Liver (tissue), 9 donors: Measurements from ENCODE around the gene IL1RN. TPM values are rescaled to one million over a fixed set of nuclear protein-coding genes. Genes with fewer than 3 reads are reported as not detected.

Experiments used
- DNase-seq: peaks from one replicate; pipeline ENCODE4 v3.0.0-alpha.2; 2017; ENCODE audit warnings: low spot score
- H3K27ac ChIP-seq, 2 donors: one replicate each; pipeline ENCODE4 v1.7.0; 2013; ENCODE audit warnings: inconsistent platforms in 2 of 2, low read length in 2 of 2, control low read depth in 1 of 2, low read depth in 1 of 2, mild to moderate bottlenecking in 1 of 2
- H3K27me3 ChIP-seq, 4 donors: one replicate each; pipeline versions ENCODE4 v1.6.1 to v1.7.0; 2013; ENCODE audit warnings: low read length in 3 of 4, inconsistent platforms in 1 of 4, mild to moderate bottlenecking in 1 of 4, moderate library complexity in 1 of 4; ENCODE audit not compliant: control insufficient read depth in 4 of 4, insufficient read depth in 4 of 4
- H3K36me3 ChIP-seq, 4 donors: one replicate each; pipeline versions ENCODE4 v1.6.1 to v1.7.0; 2013; ENCODE audit warnings: low read length in 3 of 4, mild to moderate bottlenecking in 3 of 4, low read depth in 1 of 4, moderate library complexity in 1 of 4; ENCODE audit not compliant: control insufficient read depth in 4 of 4, insufficient read depth in 3 of 4
- H3K4me1 ChIP-seq, 4 donors: one replicate each; pipeline versions ENCODE4 v1.6.1 to v1.7.0; 2013; ENCODE audit warnings: low read length in 3 of 4, mild to moderate bottlenecking in 3 of 4, moderate library complexity in 1 of 4; ENCODE audit not compliant: control insufficient read depth in 4 of 4, insufficient read depth in 4 of 4
- H3K4me3 ChIP-seq, 3 donors: one replicate each; pipeline versions ENCODE4 v1.6.1 to v1.7.0; 2013; ENCODE audit warnings: low read length in 3 of 3, control low read depth in 1 of 3, low read depth in 1 of 3, mild to moderate bottlenecking in 1 of 3
- H3K9ac ChIP-seq, 2 donors: one replicate each; pipeline ENCODE4 v1.7.0; 2013; ENCODE audit warnings: low read length in 2 of 2, mild to moderate bottlenecking in 2 of 2, moderate library complexity in 2 of 2, control low read depth in 1 of 2, low read depth in 1 of 2
- H3K9me3 ChIP-seq, 4 donors: one replicate each; pipeline versions ENCODE4 v1.6.1 to v1.7.0; 2013; ENCODE audit warnings: low read length in 3 of 4; ENCODE audit not compliant: control insufficient read depth in 4 of 4
- EGR1 ChIP-seq, 2 donors: IDR thresholded peaks; 2 replicates each; pipeline ENCODE4 v1.6.1; 2016 to 2018; ENCODE audit warnings: antibody characterized with exemption in 2 of 2, low read depth in 2 of 2
- FOXA1 ChIP-seq: IDR thresholded peaks from 2 replicates; pipeline ENCODE4 v1.6.1; 2016; ENCODE audit warnings: antibody characterized with exemption
- FOXA2 ChIP-seq: IDR thresholded peaks from 2 replicates; pipeline ENCODE4 v1.6.1; 2016; ENCODE audit warnings: antibody characterized with exemption
- GABPA ChIP-seq, 2 donors: IDR thresholded peaks in 1 of 2; conservative IDR thresholded peaks in 1 of 2; 2 replicates each; pipeline ENCODE4 v1.6.1; 2016; ENCODE audit warnings: antibody characterized with exemption in 2 of 2, mild to moderate bottlenecking in 1 of 2, moderate library complexity in 1 of 2
- HNF4A ChIP-seq, 2 donors: conservative IDR thresholded peaks; 2 replicates each; pipeline ENCODE4 v1.6.1; 2016; ENCODE audit warnings: antibody characterized with exemption in 2 of 2, mild to moderate bottlenecking in 2 of 2
- JUND ChIP-seq, 2 donors: IDR thresholded peaks; 2 replicates each; pipeline ENCODE4 v1.6.1; 2016; ENCODE audit warnings: antibody characterized with exemption in 2 of 2
- NR2F2 ChIP-seq: IDR thresholded peaks from 2 replicates; pipeline ENCODE4 v1.6.1; 2016; ENCODE audit warnings: antibody characterized with exemption
- RAD21 ChIP-seq, 2 donors: IDR thresholded peaks; 2 replicates each; pipeline ENCODE4 v1.6.1; 2016; ENCODE audit warnings: antibody characterized with exemption in 2 of 2, mild to moderate bottlenecking in 2 of 2
- RXRA ChIP-seq, 2 donors: IDR thresholded peaks; 2 replicates each; pipeline ENCODE4 v1.6.1; 2017 to 2018; ENCODE audit warnings: antibody characterized with exemption in 2 of 2, mild to moderate bottlenecking in 1 of 2
- TAF1 ChIP-seq: conservative IDR thresholded peaks from 2 replicates; pipeline ENCODE4 v1.6.1; 2016; ENCODE audit warnings: antibody characterized with exemption, mild to moderate bottlenecking
- YY1 ChIP-seq: IDR thresholded peaks from 2 replicates; pipeline ENCODE4 v1.6.1; 2016; ENCODE audit warnings: antibody characterized with exemption, mild to moderate bottlenecking
- WGBS: extraction: QIAGEN DNeasy Blood & Tissue Kit; methylation state at CpG from one replicate; pipeline ENCODE4 v1.1.7; 2013; 5-methylcytosine and 5-hydroxymethylcytosine counted together
- polyA plus RNA-seq, 2 donors: library from polyadenylated mRNA; stranded (reverse) in 1 of 2; unstranded in 1 of 2; fragments of 200-250 nt in 1 of 2; fragments of >200 nt in 1 of 2; fragmentation: Nextera tagmentation in 1 of 2; extraction: Ambion mirVana in 1 of 2; gene quantifications; one replicate each; pipeline versions ENCODE4 v1.2.1 to v1.2.3, GENCODE V29; 2013 to 2015
- total RNA-seq, 2 donors: library from RNA; depleted of rRNA; stranded (reverse); fragments of >200 nt; gene quantifications; one replicate each; pipeline ENCODE4 v1.2.3, GENCODE V29; 2014
- TF ChIP-seq, protein P1 (sequence below): IDR thresholded peaks from 2 replicates; pipeline ENCODE4 v1.6.1; 2016; ENCODE audit warnings: antibody characterized with exemption
- TF ChIP-seq, protein P2 (sequence below): fragments of 150-350 bp; IDR thresholded peaks from 2 replicates; pipeline ENCODE4 v1.5.1; 2017; ENCODE audit warnings: improper control_type of control experiment, low read depth, low read length; ENCODE audit not compliant: missing input control
- TF ChIP-seq, protein P3 (sequence below): IDR thresholded peaks from 2 replicates; pipeline ENCODE4 v1.6.1; 2016; ENCODE audit warnings: antibody characterized with exemption
- TF ChIP-seq, protein P4 (sequence below): IDR thresholded peaks from 2 replicates; pipeline ENCODE4 v1.6.1; 2016; ENCODE audit warnings: antibody characterized with exemption, mild to moderate bottlenecking
- donor health status: healthy.
- donor health status: healthy.
- donor health status: healthy.
- donor health status: healthy.
- donor health status: healthy.

Gene IL1RN
- total and polyA plus RNA-seq, 4 donors, result 3.9 to 121 (median 25.8) TPM

DNA sequence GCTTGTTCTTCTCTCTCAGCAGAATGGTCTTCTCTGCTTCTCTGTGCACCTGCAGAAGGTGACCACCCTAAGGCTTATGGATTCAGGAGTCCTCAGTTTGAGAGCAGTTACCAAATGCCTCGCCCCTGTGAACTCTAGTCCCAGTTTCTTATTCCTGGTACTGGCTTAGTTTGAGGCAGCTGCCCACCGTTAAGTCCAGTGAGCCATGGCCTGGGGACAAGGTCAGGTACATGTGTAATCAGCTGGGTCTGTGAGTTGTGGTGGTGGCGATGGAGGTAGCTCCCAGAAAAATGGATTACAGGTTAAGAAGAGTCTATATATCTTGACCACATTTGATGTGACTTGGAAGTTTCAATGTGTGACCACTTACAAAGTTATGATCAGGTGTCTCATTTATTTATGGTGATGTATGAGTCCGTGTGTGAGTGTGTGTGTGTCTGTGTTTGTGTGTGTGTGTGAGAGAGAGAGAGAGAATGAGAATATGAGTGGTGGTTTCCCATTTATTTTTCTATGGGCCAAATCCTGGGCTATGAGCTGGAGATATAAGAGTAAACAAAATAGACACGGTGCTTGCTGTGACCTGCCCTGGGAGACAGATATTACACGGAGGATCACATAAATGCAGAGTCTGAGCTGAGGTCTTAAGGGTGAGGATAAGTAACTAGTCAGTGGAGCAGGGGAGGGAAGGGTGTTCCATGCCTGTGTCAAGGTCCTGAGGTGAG is 13.0 kb upstream of the IL1RN start:
- DNase-seq, result no peak
- no peak overlapping the region for H3K9ac ChIP-seq
- no peak overlapping the region for H3K27ac ChIP-seq
- H3K4me1 ChIP-seq, result peaks cover 0 to 10% (median 1%) of the 10 kb centered on the region in 4 donors
- no peaks in the 10 kb centered on the region for H3K27me3 ChIP-seq
- no peaks in the 10 kb centered on the region for H3K9me3 ChIP-seq
- no peaks in the 10 kb centered on the region for H3K36me3 ChIP-seq
- TF ChIP-seq, protein P1, sequence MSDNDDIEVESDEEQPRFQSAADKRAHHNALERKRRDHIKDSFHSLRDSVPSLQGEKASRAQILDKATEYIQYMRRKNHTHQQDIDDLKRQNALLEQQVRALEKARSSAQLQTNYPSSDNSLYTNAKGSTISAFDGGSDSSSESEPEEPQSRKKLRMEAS, result no peak
- TF ChIP-seq, protein P2, sequence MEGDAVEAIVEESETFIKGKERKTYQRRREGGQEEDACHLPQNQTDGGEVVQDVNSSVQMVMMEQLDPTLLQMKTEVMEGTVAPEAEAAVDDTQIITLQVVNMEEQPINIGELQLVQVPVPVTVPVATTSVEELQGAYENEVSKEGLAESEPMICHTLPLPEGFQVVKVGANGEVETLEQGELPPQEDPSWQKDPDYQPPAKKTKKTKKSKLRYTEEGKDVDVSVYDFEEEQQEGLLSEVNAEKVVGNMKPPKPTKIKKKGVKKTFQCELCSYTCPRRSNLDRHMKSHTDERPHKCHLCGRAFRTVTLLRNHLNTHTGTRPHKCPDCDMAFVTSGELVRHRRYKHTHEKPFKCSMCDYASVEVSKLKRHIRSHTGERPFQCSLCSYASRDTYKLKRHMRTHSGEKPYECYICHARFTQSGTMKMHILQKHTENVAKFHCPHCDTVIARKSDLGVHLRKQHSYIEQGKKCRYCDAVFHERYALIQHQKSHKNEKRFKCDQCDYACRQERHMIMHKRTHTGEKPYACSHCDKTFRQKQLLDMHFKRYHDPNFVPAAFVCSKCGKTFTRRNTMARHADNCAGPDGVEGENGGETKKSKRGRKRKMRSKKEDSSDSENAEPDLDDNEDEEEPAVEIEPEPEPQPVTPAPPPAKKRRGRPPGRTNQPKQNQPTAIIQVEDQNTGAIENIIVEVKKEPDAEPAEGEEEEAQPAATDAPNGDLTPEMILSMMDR, result no peak
- TF ChIP-seq TAF1 (no peak), FOXA2 (no peak), EGR1 (IDR thresholded peaks at IDR 0.05; ENCODE audit: low read depth in 2 of 2) (no peak), GABPA (IDR thresholded peaks at IDR 0.05 in 1 of 2, conservative IDR thresholded peaks at IDR 0.05 in 1 of 2) (no peak), JUND (IDR thresholded peaks at IDR 0.05) (no peak), RXRA (IDR thresholded peaks at IDR 0.05) (no peak), FOXA1 (no peak), NR2F2 (no peak), RAD21 (IDR thresholded peaks at IDR 0.05) (no peak), HNF4A (conservative IDR thresholded peaks at IDR 0.05) (no peak)
- TF ChIP-seq, protein P3, sequence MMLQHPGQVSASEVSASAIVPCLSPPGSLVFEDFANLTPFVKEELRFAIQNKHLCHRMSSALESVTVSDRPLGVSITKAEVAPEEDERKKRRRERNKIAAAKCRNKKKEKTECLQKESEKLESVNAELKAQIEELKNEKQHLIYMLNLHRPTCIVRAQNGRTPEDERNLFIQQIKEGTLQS, result no peak
- TF ChIP-seq, protein P4, sequence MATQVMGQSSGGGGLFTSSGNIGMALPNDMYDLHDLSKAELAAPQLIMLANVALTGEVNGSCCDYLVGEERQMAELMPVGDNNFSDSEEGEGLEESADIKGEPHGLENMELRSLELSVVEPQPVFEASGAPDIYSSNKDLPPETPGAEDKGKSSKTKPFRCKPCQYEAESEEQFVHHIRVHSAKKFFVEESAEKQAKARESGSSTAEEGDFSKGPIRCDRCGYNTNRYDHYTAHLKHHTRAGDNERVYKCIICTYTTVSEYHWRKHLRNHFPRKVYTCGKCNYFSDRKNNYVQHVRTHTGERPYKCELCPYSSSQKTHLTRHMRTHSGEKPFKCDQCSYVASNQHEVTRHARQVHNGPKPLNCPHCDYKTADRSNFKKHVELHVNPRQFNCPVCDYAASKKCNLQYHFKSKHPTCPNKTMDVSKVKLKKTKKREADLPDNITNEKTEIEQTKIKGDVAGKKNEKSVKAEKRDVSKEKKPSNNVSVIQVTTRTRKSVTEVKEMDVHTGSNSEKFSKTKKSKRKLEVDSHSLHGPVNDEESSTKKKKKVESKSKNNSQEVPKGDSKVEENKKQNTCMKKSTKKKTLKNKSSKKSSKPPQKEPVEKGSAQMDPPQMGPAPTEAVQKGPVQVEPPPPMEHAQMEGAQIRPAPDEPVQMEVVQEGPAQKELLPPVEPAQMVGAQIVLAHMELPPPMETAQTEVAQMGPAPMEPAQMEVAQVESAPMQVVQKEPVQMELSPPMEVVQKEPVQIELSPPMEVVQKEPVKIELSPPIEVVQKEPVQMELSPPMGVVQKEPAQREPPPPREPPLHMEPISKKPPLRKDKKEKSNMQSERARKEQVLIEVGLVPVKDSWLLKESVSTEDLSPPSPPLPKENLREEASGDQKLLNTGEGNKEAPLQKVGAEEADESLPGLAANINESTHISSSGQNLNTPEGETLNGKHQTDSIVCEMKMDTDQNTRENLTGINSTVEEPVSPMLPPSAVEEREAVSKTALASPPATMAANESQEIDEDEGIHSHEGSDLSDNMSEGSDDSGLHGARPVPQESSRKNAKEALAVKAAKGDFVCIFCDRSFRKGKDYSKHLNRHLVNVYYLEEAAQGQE, result no peak
- H3K4me3 ChIP-seq, result no peak overlapping the region
- WGBS, result 73% methylated on average over 6 of the region's 6 CpGs

DNA sequence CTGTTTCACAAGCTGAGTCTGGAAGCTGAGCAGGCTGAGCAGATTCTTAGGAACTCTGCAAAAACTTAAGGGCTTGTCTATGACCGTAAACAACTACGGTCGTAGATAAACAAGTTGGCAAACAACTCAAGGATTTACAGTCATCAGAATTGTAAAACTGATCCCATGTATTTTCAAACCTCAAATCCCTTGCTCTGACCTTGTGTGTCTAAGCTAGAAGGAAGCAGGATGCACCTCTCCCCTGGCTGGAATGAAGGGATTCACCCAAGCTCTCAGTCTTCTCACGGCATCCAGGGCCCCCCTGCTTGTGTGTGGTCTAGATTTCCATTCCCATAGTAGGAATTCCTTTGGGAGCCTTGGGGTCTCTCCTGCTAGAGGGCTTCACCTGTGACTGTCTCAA is 12.4 kb upstream of the IL1RN start:
- Histone ChIP-seq H3K27ac (no peak overlapping the region), H3K27me3 (no peaks in the 10 kb centered on the region), H3K9me3 (no peaks in the 10 kb centered on the region), H3K4me3 (no peak overlapping the region), H3K4me1 (peaks cover 0 to 10% (median 1%) of the 10 kb centered on the region in 4 donors), H3K36me3 (no peaks in the 10 kb centered on the region), H3K9ac (no peak overlapping the region)
- no peak for DNase-seq
- WGBS, result 86% methylated on average over 4 of the region's 4 CpGs
- no peak for TF ChIP-seq FOXA1
- TF ChIP-seq YY1, result no peak
- TF ChIP-seq HNF4A (conservative IDR thresholded peaks at IDR 0.05), result no peak
- TF ChIP-seq, protein P3, result no peak
- no peak for TF ChIP-seq RXRA (IDR thresholded peaks at IDR 0.05)
- TF ChIP-seq JUND (IDR thresholded peaks at IDR 0.05), result no peak
- TF ChIP-seq, protein P1, result no peak
- no peak for TF ChIP-seq FOXA2
- TF ChIP-seq RAD21 (IDR thresholded peaks at IDR 0.05), result no peak
- no peak for TF ChIP-seq TAF1
- no peak for TF ChIP-seq NR2F2
- TF ChIP-seq, protein P2, result no peak
- TF ChIP-seq, protein P4, result no peak
